Natural killer cell (primary cell): ENCODE results near the gene CACNA1B. TPM values are rescaled to one million over a fixed set of nuclear protein-coding genes. Genes with fewer than 3 reads are reported as not detected.

Experiments
- ATAC-seq, 3 donors: fragments of 150-1000 bp in 2 of 3; fragments of 200-7000 bp in 1 of 3; cut with Tn5 transposase; 1 replicate in 1 of 3; 2 replicates in 2 of 3; pipeline ENCODE4 v1.10.0; 2021; ENCODE audit warnings: mild to moderate bottlenecking in 2 of 3, moderate library complexity in 2 of 3
- DNase-seq, 2 donors: peaks; one replicate each; pipeline versions ENCODE4 v3.0.0 to v3.0.0-alpha.2; 2013 to 2021; ENCODE audit warnings: mixed read lengths in 1 of 2
- H3K27ac ChIP-seq: one replicate; pipeline ENCODE4 v1.5.1; 2013; ENCODE audit warnings: mild to moderate bottlenecking, low read length
- H3K27me3 ChIP-seq: one replicate; pipeline ENCODE4 v1.6.1; 2013; ENCODE audit warnings: low read length; ENCODE audit not compliant: control insufficient read depth, insufficient read depth
- H3K36me3 ChIP-seq: one replicate; pipeline ENCODE4 v1.6.1; 2013; ENCODE audit warnings: low read length; ENCODE audit not compliant: control insufficient read depth, insufficient read depth
- H3K4me1 ChIP-seq: one replicate; pipeline ENCODE4 v1.6.1; 2013; ENCODE audit warnings: low read length; ENCODE audit not compliant: control insufficient read depth, insufficient read depth
- H3K4me3 ChIP-seq: one replicate; pipeline ENCODE4 v1.5.1; 2013; ENCODE audit warnings: low read length
- H3K9me3 ChIP-seq: one replicate; pipeline ENCODE4 v1.6.1; 2013; ENCODE audit warnings: low read length; ENCODE audit not compliant: control insufficient read depth, insufficient read depth
- H3K27ac Mint-ChIP-seq, 2 donors: one replicate each; pipeline ENCODE4 v1.8.0; 2022; ENCODE audit warnings: mild to moderate bottlenecking in 2 of 2, mixed read lengths in 2 of 2, moderate library complexity in 1 of 2
- H3K27me3 Mint-ChIP-seq, 2 donors: one replicate each; pipeline ENCODE4 v1.8.0; 2022; ENCODE audit warnings: low read depth in 2 of 2, mixed read lengths in 2 of 2
- H3K36me3 Mint-ChIP-seq: one replicate; pipeline ENCODE4 v1.8.0; 2022; ENCODE audit warnings: mixed read lengths
- H3K4me1 Mint-ChIP-seq, 2 donors: one replicate each; pipeline ENCODE4 v1.8.0; 2022; ENCODE audit warnings: mixed read lengths in 2 of 2
- H3K4me3 Mint-ChIP-seq: one replicate; pipeline ENCODE4 v1.8.0; 2022; ENCODE audit warnings: mild to moderate bottlenecking, moderate library complexity, mixed read lengths
- H3K9me3 Mint-ChIP-seq, 2 donors: one replicate each; pipeline ENCODE4 v1.8.0; 2022; ENCODE audit warnings: mixed read lengths in 2 of 2
- WGBS: methylation state at CpG from one replicate; pipeline ENCODE4 v1.1.7; 2013; ENCODE audit warnings: missing lambda C conversion rate; ENCODE audit not compliant: insufficient coverage; 5-methylcytosine and 5-hydroxymethylcytosine counted together
- intact Hi-C: fragments of 100-400 bp; cut with micrococcal nuclease; formaldehyde crosslinking; loops from one replicate; pipeline ENCODE4 v1.14.2; 2022
- total RNA-seq, 4 donors: library from RNA; stranded (reverse); fragments of 120-200 nt in 1 of 4; gene quantifications; one replicate each; pipeline versions ENCODE4 v1.2.3 to v1.2.4, GENCODE V29; 2013 to 2022
- TF ChIP-seq, protein P1 (sequence below): fragments of 200-600 bp; IDR thresholded peaks from one replicate; pipeline ENCODE4 v1.8.0; 2022; ENCODE audit warnings: antibody characterized with exemption

The CACNA1B gene
- total RNA-seq, 3 donors from 2014 or later (not counting 1 experiment from before 2014, with no cell fraction given), result 0.07 TPM; not detected in 2

DNA sequence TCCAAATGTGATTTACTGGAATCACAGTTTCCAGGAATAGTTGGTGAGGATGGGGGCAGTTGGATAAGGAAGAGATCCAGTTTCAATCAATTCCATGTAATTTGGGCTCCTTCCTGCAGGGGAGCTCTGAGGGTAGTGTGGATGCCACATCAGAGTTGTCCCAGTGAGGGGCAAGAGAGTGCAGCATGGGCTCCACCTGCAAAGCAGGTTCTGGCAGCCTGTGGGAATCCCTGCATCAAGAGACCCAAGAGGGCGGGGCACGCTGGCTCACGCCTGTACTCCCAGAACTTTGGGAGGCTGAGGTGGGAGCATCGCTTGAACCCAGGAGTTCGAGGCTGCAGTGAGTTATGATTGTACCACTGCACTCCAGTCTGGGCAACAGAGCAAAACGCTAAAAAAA lies 188.5 kb downstream of the CACNA1B start:
- DNase-seq (no peak), ATAC-seq (no peak)
- Mint-ChIP-seq H3K36me3 (no peaks in the 10 kb centered on the region), H3K4me1 (no peaks in the 10 kb centered on the region), H3K27me3 (peaks cover 0 to 8% of the 10 kb centered on the region in 2 donors), H3K27ac (no peak overlapping the region), H3K4me3 (no peak overlapping the region), H3K9me3 (no peaks in the 10 kb centered on the region)
- Histone ChIP-seq H3K27me3 (no peaks in the 10 kb centered on the region), H3K36me3 (no peaks in the 10 kb centered on the region), H3K4me1 (no peaks in the 10 kb centered on the region), H3K27ac (no peak overlapping the region), H3K4me3 (no peak overlapping the region), H3K9me3 (no peaks in the 10 kb centered on the region)
- TF ChIP-seq, protein P1, sequence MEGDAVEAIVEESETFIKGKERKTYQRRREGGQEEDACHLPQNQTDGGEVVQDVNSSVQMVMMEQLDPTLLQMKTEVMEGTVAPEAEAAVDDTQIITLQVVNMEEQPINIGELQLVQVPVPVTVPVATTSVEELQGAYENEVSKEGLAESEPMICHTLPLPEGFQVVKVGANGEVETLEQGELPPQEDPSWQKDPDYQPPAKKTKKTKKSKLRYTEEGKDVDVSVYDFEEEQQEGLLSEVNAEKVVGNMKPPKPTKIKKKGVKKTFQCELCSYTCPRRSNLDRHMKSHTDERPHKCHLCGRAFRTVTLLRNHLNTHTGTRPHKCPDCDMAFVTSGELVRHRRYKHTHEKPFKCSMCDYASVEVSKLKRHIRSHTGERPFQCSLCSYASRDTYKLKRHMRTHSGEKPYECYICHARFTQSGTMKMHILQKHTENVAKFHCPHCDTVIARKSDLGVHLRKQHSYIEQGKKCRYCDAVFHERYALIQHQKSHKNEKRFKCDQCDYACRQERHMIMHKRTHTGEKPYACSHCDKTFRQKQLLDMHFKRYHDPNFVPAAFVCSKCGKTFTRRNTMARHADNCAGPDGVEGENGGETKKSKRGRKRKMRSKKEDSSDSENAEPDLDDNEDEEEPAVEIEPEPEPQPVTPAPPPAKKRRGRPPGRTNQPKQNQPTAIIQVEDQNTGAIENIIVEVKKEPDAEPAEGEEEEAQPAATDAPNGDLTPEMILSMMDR, result no peak
- intact Hi-C loops, result no loop called here
- WGBS, result 69% methylated on average over 6 of the region's 6 CpGs

DNA sequence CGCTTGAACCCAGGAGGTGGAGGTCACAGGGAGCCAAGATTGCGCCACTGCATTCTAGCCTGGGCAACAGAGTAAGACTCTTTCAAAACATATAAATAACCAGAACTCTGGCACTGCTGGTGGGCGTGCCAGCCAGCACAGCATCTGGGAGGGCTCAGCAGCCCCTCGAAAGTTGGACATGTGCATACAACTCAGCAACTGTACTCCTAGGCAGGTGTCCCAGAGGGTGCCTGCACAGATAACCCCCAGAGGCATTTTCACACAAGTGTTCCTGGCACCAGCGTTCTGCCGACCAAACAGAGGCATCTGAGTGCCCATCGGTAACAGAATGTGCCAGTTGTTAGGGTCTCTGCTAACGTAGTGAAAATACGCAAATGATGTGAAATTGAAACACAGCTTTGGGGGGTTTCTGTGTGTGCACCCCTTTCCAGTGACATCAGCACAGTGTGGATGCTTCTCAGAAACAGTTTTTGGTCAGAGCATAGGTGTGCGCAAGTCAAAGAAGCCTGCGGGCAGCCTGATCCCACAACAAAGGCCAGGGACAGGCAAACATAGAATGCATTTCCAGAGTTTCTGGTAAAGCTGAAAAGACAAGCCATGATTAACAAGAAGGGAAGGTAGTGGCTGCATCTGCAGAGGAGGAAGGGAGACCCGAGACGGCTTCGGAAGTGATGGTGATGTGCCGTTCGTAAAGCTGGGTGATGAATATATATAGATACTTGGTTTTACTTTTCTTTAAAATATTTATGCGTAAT lies 190.2 kb downstream of the CACNA1B start:
- no peak overlapping the region for H3K4me3 ChIP-seq

DNA sequence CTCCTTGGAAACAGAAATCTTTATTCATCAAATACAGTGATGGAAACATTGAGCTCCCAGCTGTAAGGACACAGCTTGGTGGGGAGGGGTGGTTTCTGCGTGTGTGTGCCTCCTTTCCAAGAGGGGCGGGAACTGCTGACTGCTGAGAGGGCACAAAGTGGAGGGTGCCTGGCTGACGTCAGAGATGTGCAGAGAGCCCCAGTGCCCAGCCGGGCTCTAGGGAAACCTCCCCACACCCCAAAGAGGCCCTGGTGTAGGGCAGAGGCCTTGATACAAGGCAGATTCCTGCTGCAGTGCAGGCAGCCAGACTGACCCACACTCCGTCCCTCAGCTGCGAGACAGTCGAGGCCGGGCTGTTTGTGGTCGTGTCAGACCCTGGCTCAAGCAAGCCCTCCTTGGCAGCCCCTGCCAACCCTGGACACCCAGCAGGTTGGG lies 191.0 kb downstream of the CACNA1B start:
- Histone ChIP-seq H3K27me3 (no peaks in the 10 kb centered on the region), H3K4me1 (no peaks in the 10 kb centered on the region), H3K4me3 (no peak overlapping the region), H3K9me3 (no peaks in the 10 kb centered on the region), H3K36me3 (no peaks in the 10 kb centered on the region), H3K27ac (no peak overlapping the region)
- Mint-ChIP-seq H3K27ac (no peak overlapping the region), H3K36me3 (no peaks in the 10 kb centered on the region), H3K9me3 (no peaks in the 10 kb centered on the region), H3K4me3 (no peak overlapping the region), H3K4me1 (no peaks in the 10 kb centered on the region), H3K27me3 (peaks cover 0 to 8% of the 10 kb centered on the region in 2 donors)
- TF ChIP-seq, protein P1, result no peak
- intact Hi-C loops, result no loop called here
- WGBS, result 76% methylated on average over 8 of the region's 9 CpGs
- DNase-seq (no peak), ATAC-seq (no peak)

More for the DNA sequence above, 190.2 kb downstream of the CACNA1B start:
- ATAC-seq (no peak), DNase-seq (no peak)
- no peak overlapping the region for H3K27ac Mint-ChIP-seq
- Histone ChIP-seq H3K36me3 (no peaks in the 10 kb centered on the region), H3K9me3 (no peaks in the 10 kb centered on the region), H3K4me1 (no peaks in the 10 kb centered on the region), H3K27ac (no peak overlapping the region), H3K27me3 (no peaks in the 10 kb centered on the region)
- H3K36me3 Mint-ChIP-seq, result no peaks in the 10 kb centered on the region
- no peaks in the 10 kb centered on the region for H3K4me1 Mint-ChIP-seq
- H3K9me3 Mint-ChIP-seq, result no peaks in the 10 kb centered on the region
- no peak overlapping the region for H3K4me3 Mint-ChIP-seq
- intact Hi-C loops, result no loop called here
- WGBS, result 90% methylated on average over 17 of the region's 17 CpGs
- H3K27me3 Mint-ChIP-seq, result peaks cover 0 to 8% of the 10 kb centered on the region in 2 donors
- TF ChIP-seq, protein P1, result no peak
